ENCODE measurements around the gene UGT1A4.

Gene UGT1A4

GRCh38 chr2:233801357-233802131, 83.0 kb downstream of the UGT1A4 start:
- Mint-ChIP-seq H3K27me3 (peaks cover 3% of the 10 kb centered on the region), H3K36me3 (ENCODE audit: low read depth) (no peaks in the 10 kb centered on the region), H3K9me3 (peaks cover 5% of the 10 kb centered on the region), H3K4me3 (no peak overlapping the region), H3K4me1 (ENCODE audit: low read depth) (no peaks in the 10 kb centered on the region), H3K27ac (no peak overlapping the region)

GRCh38 chr2:233802132-233802815, 83.7 kb downstream of the UGT1A4 start:
- Mint-ChIP-seq H3K36me3 (ENCODE audit: low read depth) (no peaks in the 10 kb centered on the region), H3K4me1 (ENCODE audit: low read depth) (no peaks in the 10 kb centered on the region)

DNA sequence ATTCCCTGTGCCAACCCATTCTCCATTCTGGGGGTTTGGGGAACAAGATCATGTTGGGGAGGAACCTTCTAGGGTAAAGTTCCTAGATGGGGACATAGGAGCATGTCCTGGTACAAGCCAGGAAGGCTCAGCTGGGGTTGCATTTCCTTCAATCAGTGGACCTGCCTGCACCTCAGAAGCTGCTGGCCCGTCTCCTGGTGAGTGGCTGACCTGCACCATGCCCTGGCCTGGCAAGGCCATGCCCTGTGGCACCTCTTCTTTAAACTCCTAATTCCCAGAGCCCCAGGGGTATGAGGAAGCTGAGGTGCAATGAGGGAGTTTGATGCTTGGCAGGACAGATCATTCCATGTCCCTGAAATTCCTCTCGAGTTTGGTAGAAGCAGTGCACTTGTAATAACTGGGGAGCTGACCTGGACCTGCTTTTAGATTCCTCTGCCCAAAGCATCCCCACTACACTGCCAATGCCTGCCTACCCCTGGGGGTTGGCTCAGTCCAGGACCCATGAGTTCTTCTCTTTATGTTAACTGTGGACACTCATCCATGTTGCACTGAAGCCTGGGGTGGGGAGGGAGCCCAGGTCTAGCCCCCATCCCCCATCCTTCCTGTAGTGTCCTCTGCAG, 84.9 kb downstream of the UGT1A4 start:
- Mint-ChIP-seq H3K27ac (no peak overlapping the region), H3K27me3 (peaks cover 3% of the 10 kb centered on the region), H3K4me1 (ENCODE audit: low read depth) (no peaks in the 10 kb centered on the region), H3K9me3 (peaks cover 5% of the 10 kb centered on the region), H3K4me3 (no peak overlapping the region), H3K36me3 (ENCODE audit: low read depth) (no peaks in the 10 kb centered on the region)

More at GRCh38 chr2:233802132-233802815, 83.7 kb downstream of the UGT1A4 start:
- Mint-ChIP-seq H3K9me3 (peaks cover 5% of the 10 kb centered on the region), H3K4me3 (no peak overlapping the region), H3K27ac (no peak overlapping the region), H3K27me3 (peaks cover 3% of the 10 kb centered on the region)

DNA sequence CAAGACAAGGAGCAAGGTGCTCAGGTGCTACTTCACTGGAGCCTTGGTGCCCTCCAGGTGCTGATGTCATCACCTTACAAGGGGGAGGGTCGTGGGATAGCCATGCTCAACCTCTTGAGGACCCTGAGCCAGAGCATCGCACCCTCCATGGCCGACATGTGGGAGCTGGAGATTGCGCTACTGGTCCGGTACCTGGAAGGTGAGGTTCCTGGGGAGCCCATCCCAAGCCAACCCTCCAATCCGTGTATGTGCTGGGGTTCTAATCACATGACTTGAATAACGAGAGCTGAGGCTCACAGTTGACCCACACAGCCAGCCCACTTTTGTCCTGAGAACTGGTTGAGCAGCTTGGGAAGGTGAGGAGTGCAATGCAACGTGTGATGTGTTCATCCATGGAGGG, 85.5 kb downstream of the UGT1A4 start:
- no peaks in the 10 kb centered on the region for H3K4me1 Mint-ChIP-seq (ENCODE audit: low read depth)
- H3K36me3 Mint-ChIP-seq (ENCODE audit: low read depth), result no peaks in the 10 kb centered on the region
- H3K4me3 Mint-ChIP-seq, result no peak overlapping the region
- H3K27ac Mint-ChIP-seq, result no peak overlapping the region
- H3K9me3 Mint-ChIP-seq, result peaks cover 5% of the 10 kb centered on the region
- peaks cover 3% of the 10 kb centered on the region for H3K27me3 Mint-ChIP-seq

DNA sequence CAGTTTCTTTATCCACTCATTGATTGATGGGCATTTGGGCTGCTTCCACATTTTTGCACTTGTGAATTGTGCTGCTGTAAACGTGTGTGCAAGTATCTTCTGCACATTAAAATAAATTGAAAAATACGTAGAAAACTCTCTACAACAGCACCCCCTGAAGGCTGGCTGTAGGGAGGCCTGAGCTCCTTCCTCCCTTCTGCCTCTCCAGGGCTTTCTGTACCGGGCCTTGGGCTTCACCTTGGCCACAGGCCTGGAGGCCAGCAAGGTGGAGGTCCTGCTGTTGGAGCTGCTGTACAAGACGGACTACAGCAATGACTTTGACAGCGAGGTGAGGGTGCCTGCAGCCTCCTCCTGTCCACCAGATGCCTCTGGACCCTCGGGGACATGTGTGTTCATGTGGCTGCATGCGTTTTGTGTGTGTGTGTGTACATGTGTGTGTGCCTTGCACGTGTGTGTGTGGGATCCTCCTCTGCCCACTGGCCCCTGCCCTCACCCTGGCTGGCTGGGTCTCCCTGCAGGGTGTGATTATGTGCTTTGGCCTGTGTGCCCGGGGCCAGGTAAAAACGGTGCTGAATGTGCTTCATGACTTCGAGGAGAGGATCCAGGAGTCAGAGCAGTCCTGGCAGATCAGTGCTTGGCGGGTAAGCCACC, 88.8 kb downstream of the UGT1A4 start:
- no peaks in the 10 kb centered on the region for H3K4me1 Mint-ChIP-seq (ENCODE audit: low read depth)
- no peaks in the 10 kb centered on the region for H3K9me3 Mint-ChIP-seq
- H3K4me3 Mint-ChIP-seq, result no peak overlapping the region
- no peak overlapping the region for H3K27ac Mint-ChIP-seq
- peaks cover 13% of the 10 kb centered on the region for H3K27me3 Mint-ChIP-seq
- H3K36me3 Mint-ChIP-seq (ENCODE audit: low read depth), result no peaks in the 10 kb centered on the region

GRCh38 chr2:233807966-233808935, 89.7 kb downstream of the UGT1A4 start:
- no peaks in the 10 kb centered on the region for H3K36me3 Mint-ChIP-seq (ENCODE audit: low read depth)
- no peak overlapping the region for H3K4me3 Mint-ChIP-seq
- H3K27me3 Mint-ChIP-seq, result peaks cover 13% of the 10 kb centered on the region
- H3K4me1 Mint-ChIP-seq (ENCODE audit: low read depth), result no peaks in the 10 kb centered on the region
- H3K9me3 Mint-ChIP-seq, result no peaks in the 10 kb centered on the region
- H3K27ac Mint-ChIP-seq, result no peak overlapping the region

DNA sequence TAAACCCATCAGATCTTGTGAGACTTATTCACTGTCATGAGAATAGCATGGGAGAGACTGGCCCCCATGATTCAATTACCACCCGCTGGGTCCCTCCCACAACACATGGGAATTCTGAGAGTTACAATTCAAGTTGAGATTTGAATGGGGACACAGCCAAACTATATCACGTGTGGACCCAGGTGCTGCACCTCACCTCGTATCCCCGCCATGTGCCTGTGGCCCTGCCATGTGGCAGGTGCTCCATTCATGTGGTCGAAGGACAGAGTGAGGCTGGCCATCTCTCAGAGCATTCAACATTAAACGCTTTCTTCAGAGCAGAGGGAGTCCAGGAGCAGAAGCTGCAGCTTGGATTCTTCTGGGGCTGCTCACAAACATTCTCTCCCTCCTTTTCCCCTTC, 91.8 kb downstream of the UGT1A4 start:
- Mint-ChIP-seq H3K36me3 (ENCODE audit: low read depth) (no peaks in the 10 kb centered on the region), H3K9me3 (no peaks in the 10 kb centered on the region), H3K4me1 (ENCODE audit: low read depth) (no peaks in the 10 kb centered on the region), H3K27ac (no peak overlapping the region), H3K4me3 (no peak overlapping the region), H3K27me3 (peaks cover 9% of the 10 kb centered on the region)

- peaks cover 12% of the 10 kb centered on the region for H3K27me3 Mint-ChIP-seq
- no peaks in the 10 kb centered on the region for H3K36me3 Mint-ChIP-seq (ENCODE audit: low read depth)
- no peaks in the 10 kb centered on the region for H3K4me1 Mint-ChIP-seq (ENCODE audit: low read depth)
- H3K27ac Mint-ChIP-seq, result no peak overlapping the region
- H3K4me3 Mint-ChIP-seq, result no peak overlapping the region
- H3K9me3 Mint-ChIP-seq, result no peaks in the 10 kb centered on the region
Observed at GRCh38 chr2:233811087-233811486, 92.6 kb downstream of the UGT1A4 start.

- Mint-ChIP-seq H3K9me3 (no peaks in the 10 kb centered on the region), H3K4me3 (no peak overlapping the region), H3K27ac (no peak overlapping the region), H3K27me3 (peaks cover 14% of the 10 kb centered on the region), H3K4me1 (ENCODE audit: low read depth) (no peaks in the 10 kb centered on the region), H3K36me3 (ENCODE audit: low read depth) (no peaks in the 10 kb centered on the region)
Observed at GRCh38 chr2:233811732-233812131, 93.2 kb downstream of the UGT1A4 start.

DNA sequence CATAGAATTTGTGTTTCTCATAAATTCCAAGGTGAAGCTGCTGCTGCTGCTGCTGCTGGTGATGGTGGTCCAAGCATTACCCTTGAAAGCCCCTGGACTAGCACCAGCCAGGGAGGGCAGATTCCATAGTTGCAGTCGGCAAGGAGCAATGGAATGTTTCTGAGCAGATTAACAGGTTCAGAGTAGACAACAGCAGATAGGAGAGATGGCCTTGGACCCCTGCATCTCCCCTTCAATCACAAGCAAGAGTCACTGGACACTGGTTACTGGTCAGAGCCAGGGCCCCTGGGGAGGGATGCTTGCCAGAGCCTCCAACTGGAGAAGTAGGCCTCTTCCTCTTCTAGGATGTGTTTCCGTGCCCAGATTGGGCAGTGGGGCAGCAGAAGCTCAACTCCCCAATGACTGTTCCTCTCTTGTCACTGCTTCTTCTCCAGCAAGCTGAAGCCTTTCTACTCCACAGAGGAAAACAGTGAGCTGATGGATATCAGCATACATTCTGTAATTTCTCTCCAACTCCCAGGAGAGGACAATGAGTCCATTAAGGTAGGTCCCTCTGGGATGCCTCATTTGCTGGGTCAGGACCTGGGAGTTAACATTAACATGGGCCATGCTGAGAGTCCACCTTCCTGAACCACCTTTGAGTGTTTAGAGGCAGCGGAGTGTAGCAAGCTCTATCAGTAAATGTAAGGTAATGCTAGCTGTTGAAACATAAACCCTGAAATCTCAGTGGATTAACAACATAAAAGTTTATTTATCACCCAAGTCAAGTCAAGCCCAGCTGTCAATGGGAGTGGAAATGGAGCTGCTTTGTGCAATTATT, 94.9 kb downstream of the UGT1A4 start:
- Mint-ChIP-seq H3K4me3 (no peak overlapping the region), H3K4me1 (ENCODE audit: low read depth) (no peaks in the 10 kb centered on the region), H3K9me3 (no peaks in the 10 kb centered on the region), H3K27ac (no peak overlapping the region), H3K27me3 (peaks cover 14% of the 10 kb centered on the region), H3K36me3 (ENCODE audit: low read depth) (no peaks in the 10 kb centered on the region)

DNA sequence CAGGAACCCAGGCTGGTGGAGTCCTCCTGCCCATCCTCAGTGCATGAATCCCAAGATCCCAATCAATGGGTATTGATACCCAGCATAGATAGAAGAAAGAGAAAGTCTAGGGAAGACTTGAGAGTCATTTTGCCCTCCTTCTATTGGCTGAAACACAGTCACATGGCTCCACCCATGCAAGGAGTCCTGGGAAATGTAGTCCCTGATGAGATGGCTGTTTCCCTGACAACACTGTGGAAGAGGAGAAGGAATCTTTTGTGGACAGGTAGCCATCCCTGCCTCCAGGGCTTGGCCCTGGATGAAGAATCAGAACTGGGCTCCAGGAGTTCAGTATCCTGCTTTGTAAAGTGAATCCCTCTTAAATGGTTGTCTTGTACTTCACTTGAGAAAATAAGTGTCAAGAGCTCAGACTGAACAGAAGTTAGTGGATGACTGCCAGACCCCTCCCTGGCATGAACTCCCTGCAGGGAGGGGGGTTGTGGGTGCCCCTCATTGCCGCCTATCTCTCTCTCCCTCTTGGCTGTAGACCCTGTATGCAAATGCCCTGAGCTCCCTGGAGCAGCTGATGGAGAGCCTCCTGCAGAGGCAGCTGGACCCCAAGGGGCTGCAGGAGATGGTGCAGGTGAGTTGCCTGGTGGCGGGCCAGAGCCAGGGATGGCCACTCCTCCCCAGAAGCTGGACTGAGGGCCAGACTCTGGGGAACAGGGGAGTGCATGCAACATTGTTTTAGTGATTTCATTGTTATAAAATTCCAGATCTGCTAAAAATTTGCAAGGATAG, 95.7 kb downstream of the UGT1A4 start:
- Mint-ChIP-seq H3K27me3 (peaks cover 14% of the 10 kb centered on the region), H3K4me3 (no peak overlapping the region), H3K36me3 (ENCODE audit: low read depth) (no peaks in the 10 kb centered on the region), H3K27ac (no peak overlapping the region), H3K9me3 (no peaks in the 10 kb centered on the region), H3K4me1 (ENCODE audit: low read depth) (no peaks in the 10 kb centered on the region)

DNA sequence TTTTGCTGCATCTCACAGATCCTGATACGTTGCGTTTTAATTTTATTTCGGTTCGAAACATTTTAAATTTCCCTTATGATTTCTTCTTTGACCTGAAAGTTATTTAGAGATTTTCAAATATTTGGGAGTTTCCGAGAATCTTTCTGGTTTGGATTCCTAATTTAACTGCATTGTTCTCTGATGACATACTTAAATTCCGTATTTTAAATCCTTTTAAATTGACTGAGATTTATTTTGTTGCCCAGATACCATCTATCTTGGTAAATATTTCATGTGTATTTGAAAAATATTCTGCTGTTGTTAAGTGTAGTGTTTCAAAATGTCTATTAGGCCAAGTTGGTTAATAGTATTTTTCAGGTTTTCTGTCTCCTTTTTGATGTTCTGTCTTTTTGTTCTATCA, 97.3 kb downstream of the UGT1A4 start:
- Mint-ChIP-seq H3K27me3 (peaks cover 6% of the 10 kb centered on the region), H3K36me3 (ENCODE audit: low read depth) (no peaks in the 10 kb centered on the region), H3K4me1 (ENCODE audit: low read depth) (no peaks in the 10 kb centered on the region), H3K9me3 (no peaks in the 10 kb centered on the region), H3K27ac (no peak overlapping the region), H3K4me3 (no peak overlapping the region)

GRCh38 chr2:233816334-233816733, 97.8 kb downstream of the UGT1A4 start:
- H3K27me3 Mint-ChIP-seq, result peaks cover 4% of the 10 kb centered on the region

More at GRCh38 chr2:233816334-233816733, 97.8 kb downstream of the UGT1A4 start:
- no peaks in the 10 kb centered on the region for H3K4me1 Mint-ChIP-seq (ENCODE audit: low read depth)
- no peaks in the 10 kb centered on the region for H3K36me3 Mint-ChIP-seq (ENCODE audit: low read depth)
- no peak overlapping the region for H3K4me3 Mint-ChIP-seq
- H3K9me3 Mint-ChIP-seq, result no peaks in the 10 kb centered on the region
- no peak overlapping the region for H3K27ac Mint-ChIP-seq
